Ectodermal cell (in vitro differentiated cells): Measurements from ENCODE around the gene STN1.

Experiments used
- H3K27ac ChIP-seq: 2 replicates; pipeline ENCODE4 v1.7.0; 2013; ENCODE audit warnings: mild to moderate bottlenecking, low read depth, low read length; ENCODE audit not compliant: insufficient read depth, poor library complexity, severe bottlenecking
- H3K27me3 ChIP-seq: 2 replicates; pipeline ENCODE4 v1.7.0; 2013; ENCODE audit warnings: mild to moderate bottlenecking, low read length; ENCODE audit not compliant: insufficient read depth, control insufficient read depth, poor library complexity, severe bottlenecking
- H3K36me3 ChIP-seq: one replicate; pipeline ENCODE4 v1.7.0; 2013; ENCODE audit warnings: low read length; ENCODE audit not compliant: control insufficient read depth, insufficient read depth
- H3K4me1 ChIP-seq: one replicate; pipeline ENCODE4 v1.7.0; 2013; ENCODE audit warnings: low read length; ENCODE audit not compliant: control insufficient read depth, insufficient read depth
- H3K4me3 ChIP-seq: 2 replicates; pipeline ENCODE4 v1.7.0; 2013; ENCODE audit warnings: low read depth, low read length, control low read depth; ENCODE audit not compliant: insufficient read depth
- H3K9me3 ChIP-seq: 2 replicates; pipeline ENCODE4 v1.7.0; 2013; ENCODE audit warnings: mild to moderate bottlenecking, low read length, moderate library complexity; ENCODE audit not compliant: control insufficient read depth
- WGBS, 2 experiments: methylation state at CpG; one replicate each; pipeline ENCODE4 v1.1.7; 2013; ENCODE audit warnings: missing lambda C conversion rate in 2 of 2; 5-methylcytosine and 5-hydroxymethylcytosine counted together

The STN1 gene

DNA sequence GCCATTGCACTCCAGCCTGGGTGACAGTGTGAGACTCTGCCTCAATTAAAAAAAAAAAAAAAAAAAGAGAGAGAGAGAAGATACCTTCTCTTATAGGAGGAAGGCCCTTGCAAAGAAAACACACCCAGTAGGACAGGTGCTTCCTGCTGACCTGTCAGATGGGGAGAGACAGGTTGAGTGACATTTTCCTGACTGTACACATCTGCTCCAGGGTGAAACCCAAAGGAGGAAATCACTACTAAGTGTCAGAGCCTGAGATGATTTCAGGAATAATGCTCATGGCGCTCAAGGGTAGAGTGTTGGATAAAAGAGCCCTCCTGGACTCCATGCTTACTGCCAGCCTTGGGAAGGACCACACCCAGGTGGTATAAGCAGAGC is 1.7 kb upstream of the STN1 start:
- H3K27me3 ChIP-seq = no peaks in the 10 kb centered on the region
- no peaks in the 10 kb centered on the region for H3K9me3 ChIP-seq
- H3K4me3 ChIP-seq = no peak overlapping the region
- 94 to 97% methylated on average over 1 of the region's 1 CpG for WGBS, 2 experiments
- no peak overlapping the region for H3K27ac ChIP-seq
- peaks cover 5% of the 10 kb centered on the region for H3K4me1 ChIP-seq
- no peaks in the 10 kb centered on the region for H3K36me3 ChIP-seq

DNA sequence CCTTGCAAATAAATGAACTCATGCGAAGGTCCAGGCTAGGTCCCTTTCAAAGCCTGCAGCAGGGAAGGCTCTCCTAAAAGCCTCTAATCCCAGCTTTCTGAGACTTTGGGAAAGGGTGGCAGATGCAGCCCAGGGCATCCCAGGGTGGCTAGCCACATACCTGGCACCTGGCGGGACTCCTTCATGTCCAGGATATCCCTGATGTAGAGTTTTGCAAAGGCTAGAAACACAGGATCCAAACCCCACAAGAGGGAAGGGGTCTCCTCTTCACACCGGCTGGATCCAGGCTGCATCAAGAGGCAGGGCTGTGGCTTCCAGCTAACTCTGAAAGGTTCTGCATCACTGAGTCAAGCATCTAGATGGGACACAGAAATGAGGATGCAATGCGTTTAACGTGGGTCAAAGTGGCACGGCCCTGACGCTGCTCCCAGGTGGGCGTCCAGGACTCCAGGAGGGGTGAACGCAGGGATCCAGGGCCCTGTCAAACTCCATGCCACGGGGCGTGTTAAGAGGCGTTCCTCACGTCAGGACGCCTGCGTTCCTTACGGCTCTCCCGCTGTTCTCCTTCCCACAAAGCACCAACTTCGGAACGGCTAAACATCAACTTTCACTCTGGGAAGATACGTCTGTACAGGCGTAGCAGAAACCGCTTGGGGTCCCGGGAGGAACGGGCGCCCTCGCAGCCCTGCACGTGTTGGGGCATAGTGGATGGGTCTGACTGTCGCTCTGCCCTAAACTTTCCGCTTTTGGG is 507 bp downstream of the STN1 start:
- H3K9me3 ChIP-seq = no peaks in the 10 kb centered on the region
- peaks cover 5% of the 10 kb centered on the region for H3K4me1 ChIP-seq
- 12 to 14% methylated on average over 29 of the region's 29 CpGs for WGBS, 2 experiments
- H3K4me3 ChIP-seq = peak overlapping the region; percentile 59
- H3K27me3 ChIP-seq = no peaks in the 10 kb centered on the region
- H3K27ac ChIP-seq = peak overlapping the region; percentile 61
- H3K36me3 ChIP-seq = no peaks in the 10 kb centered on the region

- H3K27me3 ChIP-seq = no peaks in the 10 kb centered on the region
- H3K36me3 ChIP-seq = no peaks in the 10 kb centered on the region
- H3K27ac ChIP-seq = no peak overlapping the region
- 91 to 94% methylated on average over 2 of the region's 2 CpGs for WGBS, 2 experiments
- peaks cover 5% of the 10 kb centered on the region for H3K4me1 ChIP-seq
- H3K9me3 ChIP-seq = no peaks in the 10 kb centered on the region
- peak overlapping the region; percentile 59 for H3K4me3 ChIP-seq
These were observed 1.1 kb downstream of the STN1 start for GRCh38 chr10:103916876-103917275.

- H3K9me3 ChIP-seq = no peaks in the 10 kb centered on the region
- no peaks in the 10 kb centered on the region for H3K36me3 ChIP-seq
- no peaks in the 10 kb centered on the region for H3K27me3 ChIP-seq
- no peak overlapping the region for H3K4me3 ChIP-seq
- no peak overlapping the region for H3K27ac ChIP-seq
- WGBS, 2 experiments = 86 to 100% methylated on average over 1 of the region's 1 CpG
- peaks cover 5% of the 10 kb centered on the region for H3K4me1 ChIP-seq
These were observed 1.7 kb downstream of the STN1 start for GRCh38 chr10:103916254-103916653.

GRCh38 chr10:103915796-103916195 is 2.2 kb downstream of the STN1 start:
- Histone ChIP-seq H3K27me3 (no peaks in the 10 kb centered on the region), H3K9me3 (no peaks in the 10 kb centered on the region), H3K4me1 (peaks cover 5% of the 10 kb centered on the region), H3K36me3 (no peaks in the 10 kb centered on the region), H3K4me3 (no peak overlapping the region), H3K27ac (no peak overlapping the region)
- 95 to 96% methylated on average over 6 of the region's 6 CpGs for WGBS, 2 experiments

GRCh38 chr10:103912759-103913158 is 5.2 kb downstream of the STN1 start:
- no peaks in the 10 kb centered on the region for H3K36me3 ChIP-seq
- H3K9me3 ChIP-seq = no peaks in the 10 kb centered on the region
- no peak overlapping the region for H3K27ac ChIP-seq
- H3K4me1 ChIP-seq = peaks cover 20% of the 10 kb centered on the region
- no peak overlapping the region for H3K4me3 ChIP-seq
- 92 to 95% methylated on average over 4 of the region's 4 CpGs for WGBS, 2 experiments
- H3K27me3 ChIP-seq = no peaks in the 10 kb centered on the region

- no peak overlapping the region for H3K4me3 ChIP-seq
- H3K27me3 ChIP-seq = no peaks in the 10 kb centered on the region
- no peaks in the 10 kb centered on the region for H3K9me3 ChIP-seq
- WGBS, 2 experiments = 94 to 96% methylated on average over 3 of the region's 3 CpGs
- H3K36me3 ChIP-seq = no peaks in the 10 kb centered on the region
- H3K4me1 ChIP-seq = peaks cover 15% of the 10 kb centered on the region
- no peak overlapping the region for H3K27ac ChIP-seq
These were observed 6.9 kb downstream of the STN1 start for GRCh38 chr10:103911021-103911459.

GRCh38 chr10:103910442-103911012 is 7.5 kb downstream of the STN1 start:
- Histone ChIP-seq H3K36me3 (no peaks in the 10 kb centered on the region), H3K4me1 (peaks cover 15% of the 10 kb centered on the region), H3K27ac (no peak overlapping the region), H3K4me3 (no peak overlapping the region), H3K9me3 (no peaks in the 10 kb centered on the region), H3K27me3 (no peaks in the 10 kb centered on the region)
- 91 to 95% methylated on average over 4 of the region's 4 CpGs for WGBS, 2 experiments

GRCh38 chr10:103905441-103905840 is 12.5 kb downstream of the STN1 start:
- Histone ChIP-seq H3K4me3 (no peak overlapping the region), H3K4me1 (peaks cover 15% of the 10 kb centered on the region), H3K27ac (peak overlapping the region; percentile 38), H3K9me3 (no peaks in the 10 kb centered on the region), H3K27me3 (no peaks in the 10 kb centered on the region), H3K36me3 (no peaks in the 10 kb centered on the region)
- WGBS, 2 experiments = 83 to 84% methylated on average over 4 of the region's 4 CpGs

DNA sequence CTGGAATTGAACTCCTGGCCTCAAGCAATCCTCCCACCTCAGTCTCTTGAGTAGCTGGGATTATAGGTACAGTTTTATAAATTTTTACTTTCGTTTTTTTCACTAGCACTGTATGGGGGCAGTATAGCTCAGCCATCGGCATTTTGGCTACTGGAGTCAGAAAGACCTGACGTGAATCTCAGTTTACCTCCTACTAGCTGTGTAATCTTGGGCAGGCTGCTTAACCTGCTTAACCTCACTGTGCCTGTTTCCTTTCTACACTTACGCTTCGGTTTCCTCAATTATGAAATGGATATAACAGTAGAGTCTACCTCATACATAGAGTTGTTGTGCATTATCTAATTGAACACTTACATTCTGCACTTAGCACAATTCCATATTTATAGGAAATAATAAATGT is 16.7 kb downstream of the STN1 start:
- H3K4me3 ChIP-seq = no peak overlapping the region
- WGBS, 2 experiments = 90 to 94% methylated on average over 3 to 5 of the region's 5 CpGs
- no peak overlapping the region for H3K27ac ChIP-seq
- no peaks in the 10 kb centered on the region for H3K9me3 ChIP-seq
- no peaks in the 10 kb centered on the region for H3K4me1 ChIP-seq
- no peaks in the 10 kb centered on the region for H3K27me3 ChIP-seq
- no peaks in the 10 kb centered on the region for H3K36me3 ChIP-seq
